Loucy (cell line): ENCODE results near the gene SCFD2.

ENCODE experiments used
- H2AFZ ChIP-seq: fragments of 200-600 bp; sonication (generic); 2 replicates; pipeline ENCODE4 v1.6.0; 2016; ENCODE audit warnings: antibody characterized with exemption, mild to moderate bottlenecking, low read length, moderate library complexity
- H3F3A ChIP-seq: fragments of 200-600 bp; 2 replicates; pipeline ENCODE4 v1.6.0; 2016; ENCODE audit warnings: antibody characterized with exemption, low read depth, mild to moderate bottlenecking
- H3K27me3 ChIP-seq: fragments of 200-600 bp; sonication (generic); 2 replicates; pipeline ENCODE4 v1.6.1; 2014; ENCODE audit warnings: low read length, mild to moderate bottlenecking; ENCODE audit not compliant: insufficient read depth, poor library complexity, severe bottlenecking
- H3K36me3 ChIP-seq: fragments of 200-600 bp; sonication (generic); 2 replicates; pipeline ENCODE4 v1.6.1; 2016; ENCODE audit warnings: low read length; ENCODE audit not compliant: insufficient read depth
- H3K4me1 ChIP-seq: fragments of 200-600 bp; sonication (generic); 2 replicates; pipeline ENCODE4 v1.5.1; 2014; ENCODE audit warnings: low read length, mild to moderate bottlenecking; ENCODE audit not compliant: insufficient read depth, poor library complexity, severe bottlenecking
- H3K4me2 ChIP-seq: fragments of 200-600 bp; sonication (generic); 2 replicates; pipeline ENCODE4 v1.6.0; 2014; ENCODE audit warnings: antibody characterized with exemption, low read length, low read depth, mild to moderate bottlenecking; ENCODE audit not compliant: poor library complexity, severe bottlenecking
- H3K4me3 ChIP-seq: fragments of 200-600 bp; sonication (generic); 2 replicates; pipeline ENCODE4 v1.5.1; 2014; ENCODE audit warnings: low read length, mild to moderate bottlenecking, mixed read lengths; ENCODE audit not compliant: poor library complexity, severe bottlenecking
- H3K79me2 ChIP-seq: fragments of 200-600 bp; sonication (generic); 2 replicates; pipeline ENCODE4 v1.6.1; 2014; ENCODE audit warnings: low read length; ENCODE audit not compliant: insufficient read depth
- H3K9ac ChIP-seq: fragments of 200-600 bp; sonication (generic); 2 replicates; pipeline ENCODE4 v1.6.0; 2014; ENCODE audit warnings: mild to moderate bottlenecking, low read depth, low read length, moderate library complexity; ENCODE audit not compliant: poor library complexity, severe bottlenecking
- H3K9me2 ChIP-seq: fragments of 200-600 bp; sonication (generic); replicated peaks from 2 replicates; pipeline ENCODE4 v1.6.1; 2016; ENCODE audit warnings: low read depth, low read length, mixed read lengths
- H3K9me3 ChIP-seq: fragments of 200-600 bp; sonication (generic); 2 replicates; pipeline ENCODE4 v1.6.1; 2014; ENCODE audit warnings: mild to moderate bottlenecking, antibody characterized with exemption, low read length, low read depth; ENCODE audit not compliant: insufficient read depth
- H4K20me1 ChIP-seq: fragments of 200-600 bp; sonication (generic); 2 replicates; pipeline ENCODE4 v1.6.0; 2014; ENCODE audit warnings: antibody characterized with exemption, low read length, mild to moderate bottlenecking; ENCODE audit not compliant: insufficient read depth, poor library complexity, severe bottlenecking
- EZH2phosphoT487 ChIP-seq: fragments of 200-600 bp; IDR thresholded peaks from 2 replicates; pipeline ENCODE4 v1.6.1; 2018; ENCODE audit warnings: antibody characterized with exemption, mild to moderate bottlenecking, moderate library complexity, borderline replicate concordance
- TF ChIP-seq, protein P1 (sequence below): fragments of 200-600 bp; sonication (generic); conservative IDR thresholded peaks from 2 replicates; pipeline ENCODE4 v1.5.1; 2014; ENCODE audit warnings: mild to moderate bottlenecking, antibody characterized with exemption, low read length

SCFD2 gene

DNA sequence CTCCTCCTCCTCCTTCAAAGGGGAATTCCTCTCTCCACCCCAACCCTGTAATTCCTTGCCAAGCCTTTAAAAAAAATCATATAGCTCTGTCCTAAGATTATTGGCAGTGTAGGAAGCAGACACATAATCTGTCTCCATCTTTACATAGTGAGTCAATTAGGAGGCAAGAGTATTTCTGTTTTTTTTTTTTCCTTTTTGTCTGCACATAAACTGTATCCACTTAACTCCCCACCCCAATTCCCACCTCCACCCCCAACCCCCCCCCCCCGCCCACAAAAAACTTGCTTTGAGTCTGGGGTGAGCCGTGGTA is 321.3 kb downstream of the SCFD2 start:
- H3K79me2 ChIP-seq: no peaks in the 10 kb centered on the region
- H3K4me1 ChIP-seq: no peaks in the 10 kb centered on the region

DNA sequence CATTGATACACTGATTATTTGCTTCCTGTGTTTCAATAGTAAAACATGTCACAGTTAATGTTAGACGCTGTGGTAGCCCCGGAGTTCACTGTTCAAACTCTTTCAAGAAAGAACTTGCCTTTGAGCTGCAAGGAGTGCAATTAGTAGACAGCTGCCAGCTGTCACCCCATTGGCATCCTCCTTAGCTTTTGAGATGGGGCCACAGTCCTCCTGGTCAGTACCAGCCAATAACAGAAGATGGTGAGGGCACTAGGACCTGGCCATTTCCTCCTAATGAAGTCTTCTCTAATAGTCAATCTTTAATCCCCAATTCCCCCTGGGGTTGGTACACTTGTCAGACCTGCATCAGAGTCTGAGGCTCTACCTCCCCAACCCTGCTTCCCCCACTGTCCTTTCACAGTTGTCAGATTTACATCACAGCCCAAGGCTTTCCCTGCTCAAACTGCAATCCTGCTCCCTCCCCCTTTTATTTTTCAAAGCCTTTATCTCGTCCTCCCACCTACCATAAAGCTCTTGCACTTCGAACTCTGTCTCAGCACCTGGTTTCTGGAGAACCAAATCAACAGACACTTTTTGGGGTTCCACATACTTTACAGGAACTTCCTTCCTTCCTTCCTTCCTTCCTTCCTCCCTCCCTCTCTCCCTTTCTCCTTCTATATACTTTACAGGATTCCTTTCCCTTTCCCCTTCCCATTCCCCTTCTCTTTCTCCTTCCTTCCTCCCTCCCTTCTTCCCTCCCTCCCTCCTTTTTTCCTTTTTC is 321.8 kb downstream of the SCFD2 start:
- Histone ChIP-seq H3K27me3 (no peaks in the 10 kb centered on the region), H3K4me2 (no peak overlapping the region), H3K4me1 (no peaks in the 10 kb centered on the region), H3K9me2 (no peaks in the 10 kb centered on the region), H2AFZ (no peak overlapping the region), H4K20me1 (no peaks in the 10 kb centered on the region), H3F3A (no peaks in the 10 kb centered on the region), H3K4me3 (no peak overlapping the region), H3K79me2 (no peaks in the 10 kb centered on the region), H3K9ac (no peak overlapping the region), H3K36me3 (no peaks in the 10 kb centered on the region), H3K9me3 (no peaks in the 10 kb centered on the region)
- TF ChIP-seq, protein P1, sequence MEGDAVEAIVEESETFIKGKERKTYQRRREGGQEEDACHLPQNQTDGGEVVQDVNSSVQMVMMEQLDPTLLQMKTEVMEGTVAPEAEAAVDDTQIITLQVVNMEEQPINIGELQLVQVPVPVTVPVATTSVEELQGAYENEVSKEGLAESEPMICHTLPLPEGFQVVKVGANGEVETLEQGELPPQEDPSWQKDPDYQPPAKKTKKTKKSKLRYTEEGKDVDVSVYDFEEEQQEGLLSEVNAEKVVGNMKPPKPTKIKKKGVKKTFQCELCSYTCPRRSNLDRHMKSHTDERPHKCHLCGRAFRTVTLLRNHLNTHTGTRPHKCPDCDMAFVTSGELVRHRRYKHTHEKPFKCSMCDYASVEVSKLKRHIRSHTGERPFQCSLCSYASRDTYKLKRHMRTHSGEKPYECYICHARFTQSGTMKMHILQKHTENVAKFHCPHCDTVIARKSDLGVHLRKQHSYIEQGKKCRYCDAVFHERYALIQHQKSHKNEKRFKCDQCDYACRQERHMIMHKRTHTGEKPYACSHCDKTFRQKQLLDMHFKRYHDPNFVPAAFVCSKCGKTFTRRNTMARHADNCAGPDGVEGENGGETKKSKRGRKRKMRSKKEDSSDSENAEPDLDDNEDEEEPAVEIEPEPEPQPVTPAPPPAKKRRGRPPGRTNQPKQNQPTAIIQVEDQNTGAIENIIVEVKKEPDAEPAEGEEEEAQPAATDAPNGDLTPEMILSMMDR: no peak

More for the DNA sequence above, 321.3 kb downstream of the SCFD2 start:
- no peaks in the 10 kb centered on the region for H3K9me3 ChIP-seq
- H3K4me3 ChIP-seq: no peak overlapping the region
- no peaks in the 10 kb centered on the region for H3K27me3 ChIP-seq
- no peak overlapping the region for H3K9ac ChIP-seq
- no peaks in the 10 kb centered on the region for H3K36me3 ChIP-seq
- no peak overlapping the region for H3K4me2 ChIP-seq
- no peaks in the 10 kb centered on the region for H4K20me1 ChIP-seq
- no peaks in the 10 kb centered on the region for H3F3A ChIP-seq
- TF ChIP-seq, protein P1: no peak
- TF ChIP-seq EZH2phosphoT487: no peak
- no peaks in the 10 kb centered on the region for H3K9me2 ChIP-seq
- H2AFZ ChIP-seq: no peak overlapping the region

DNA sequence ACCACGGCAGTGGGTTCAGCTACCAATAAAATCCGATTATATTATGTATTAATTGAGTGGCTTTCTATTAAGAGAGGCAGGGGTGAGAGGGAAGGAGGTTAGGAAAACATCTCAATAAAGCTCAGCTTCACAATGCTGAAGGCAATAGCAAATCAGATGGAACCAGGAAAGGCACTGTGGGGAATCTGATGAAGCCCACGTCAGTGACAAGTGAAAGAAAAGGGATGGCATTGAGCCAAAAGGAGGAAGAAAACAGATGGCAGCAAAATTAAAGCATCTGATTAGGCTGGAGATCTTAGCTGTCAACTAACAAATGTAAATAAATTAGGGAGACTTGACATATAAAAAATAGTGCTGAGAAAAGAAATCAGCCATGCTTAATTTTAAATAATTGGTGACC is 322.8 kb downstream of the SCFD2 start:
- H3K9ac ChIP-seq: no peak overlapping the region
- no peaks in the 10 kb centered on the region for H3K27me3 ChIP-seq
- H3K4me1 ChIP-seq: no peaks in the 10 kb centered on the region
- H3K36me3 ChIP-seq: no peaks in the 10 kb centered on the region
- no peaks in the 10 kb centered on the region for H4K20me1 ChIP-seq
- no peaks in the 10 kb centered on the region for H3K9me2 ChIP-seq
- no peak overlapping the region for H2AFZ ChIP-seq
- H3K4me2 ChIP-seq: no peak overlapping the region
- TF ChIP-seq EZH2phosphoT487: no peak
- no peak overlapping the region for H3K4me3 ChIP-seq
- no peaks in the 10 kb centered on the region for H3K79me2 ChIP-seq
- H3F3A ChIP-seq: no peaks in the 10 kb centered on the region
- no peaks in the 10 kb centered on the region for H3K9me3 ChIP-seq

DNA sequence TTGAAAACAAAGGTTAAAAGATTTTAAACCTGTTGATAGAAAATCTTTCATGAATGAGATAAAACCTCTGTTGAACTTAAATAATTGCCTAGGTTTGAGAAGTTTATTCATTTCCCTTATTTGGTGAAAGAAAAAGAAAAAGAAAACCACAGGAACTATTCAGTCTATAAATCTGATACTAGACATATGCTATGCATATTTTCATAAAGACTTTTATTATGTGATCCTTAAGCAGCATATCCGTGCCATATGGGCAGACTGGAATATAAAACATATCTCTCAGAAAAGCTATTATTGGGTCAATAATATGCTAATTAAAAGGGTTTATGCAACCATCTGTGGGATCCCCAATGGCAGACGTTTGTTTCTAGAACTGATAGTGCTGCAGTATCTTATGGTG is 325.0 kb downstream of the SCFD2 start:
- no peak overlapping the region for H3K4me3 ChIP-seq
- no peaks in the 10 kb centered on the region for H4K20me1 ChIP-seq
- no peak overlapping the region for H3K9ac ChIP-seq
- no peaks in the 10 kb centered on the region for H3K9me2 ChIP-seq
- H3K9me3 ChIP-seq: no peaks in the 10 kb centered on the region
- H3K4me1 ChIP-seq: no peaks in the 10 kb centered on the region
- TF ChIP-seq, protein P1: no peak
- no peak for TF ChIP-seq EZH2phosphoT487
- no peak overlapping the region for H3K4me2 ChIP-seq
- H3F3A ChIP-seq: no peaks in the 10 kb centered on the region
- no peaks in the 10 kb centered on the region for H3K27me3 ChIP-seq
- no peaks in the 10 kb centered on the region for H3K79me2 ChIP-seq
- H2AFZ ChIP-seq: no peak overlapping the region
- no peaks in the 10 kb centered on the region for H3K36me3 ChIP-seq
